Trophoblast cell (in vitro differentiated cells and primary cell): ENCODE results near the gene PLPP7.
"Not testable (repeated sequence)": the region's sequence is repeated elsewhere in the genome, so short reads cannot be mapped to it uniquely, and the experiment has no call there.

ENCODE experiments used
- DNase-seq, 2 donors: peaks; one replicate each; pipeline ENCODE4 v3.0.0-alpha.2; 2016
- H2AFZ ChIP-seq: 2 replicates; pipeline ENCODE4 v1.6.1; 2013; ENCODE audit warnings: low read length, moderate library complexity, mild to moderate bottlenecking; ENCODE audit not compliant: insufficient read depth, poor library complexity
- H2AK5ac ChIP-seq: 2 replicates; pipeline ENCODE4 v1.6.1; 2013; ENCODE audit warnings: mild to moderate bottlenecking, low read length
- H2BK120ac ChIP-seq: 2 replicates; pipeline ENCODE4 v1.6.1; 2013; ENCODE audit warnings: low read length, mild to moderate bottlenecking, moderate library complexity; ENCODE audit not compliant: insufficient read depth, poor library complexity
- H2BK12ac ChIP-seq: 2 replicates; pipeline ENCODE4 v1.6.1; 2013; ENCODE audit warnings: mild to moderate bottlenecking, low read length, moderate library complexity
- H2BK5ac ChIP-seq: 2 replicates; pipeline ENCODE4 v1.6.1; 2013; ENCODE audit warnings: low read length, low read depth, moderate library complexity, mild to moderate bottlenecking; ENCODE audit not compliant: poor library complexity
- H3K14ac ChIP-seq: 2 replicates; pipeline ENCODE4 v1.6.1; 2013; ENCODE audit warnings: mild to moderate bottlenecking, low read length
- H3K18ac ChIP-seq: 2 replicates; pipeline ENCODE4 v1.6.1; 2013; ENCODE audit warnings: mild to moderate bottlenecking, low read length
- H3K23ac ChIP-seq: 2 replicates; pipeline ENCODE4 v1.6.1; 2013; ENCODE audit warnings: low read length
- H3K27ac ChIP-seq: 2 replicates; pipeline ENCODE4 v1.5.1; 2013; ENCODE audit warnings: low read depth, mild to moderate bottlenecking, inconsistent platforms, low read length, moderate library complexity
- H3K27me3 ChIP-seq: 2 replicates; pipeline ENCODE4 v1.6.1; 2013; ENCODE audit warnings: inconsistent platforms, mild to moderate bottlenecking, low read length, moderate library complexity; ENCODE audit not compliant: insufficient read depth
- H3K36me3 ChIP-seq, 2 experiments: 1 replicate in 1 of 2; 2 replicates in 1 of 2; pipeline ENCODE4 v1.6.1; 2013; ENCODE audit warnings: low read length in 2 of 2, mild to moderate bottlenecking in 2 of 2, moderate library complexity in 1 of 2; ENCODE audit not compliant: insufficient read depth in 2 of 2, control insufficient read depth in 1 of 2
- H3K4ac ChIP-seq: 2 replicates; pipeline ENCODE4 v1.6.1; 2013; ENCODE audit warnings: low read depth, mild to moderate bottlenecking, low read length, moderate library complexity
- H3K4me1 ChIP-seq, 2 experiments: 1 replicate in 1 of 2; 2 replicates in 1 of 2; pipeline ENCODE4 v1.6.1; 2013; ENCODE audit warnings: low read length in 2 of 2, mild to moderate bottlenecking in 2 of 2, moderate library complexity in 1 of 2; ENCODE audit not compliant: insufficient read depth in 2 of 2, control insufficient read depth in 1 of 2
- H3K4me2 ChIP-seq: 2 replicates; pipeline ENCODE4 v1.6.1; 2013; ENCODE audit warnings: inconsistent platforms, mild to moderate bottlenecking, low read length, moderate library complexity
- H3K4me3 ChIP-seq: 2 replicates; pipeline ENCODE4 v1.5.1; 2013; ENCODE audit warnings: mild to moderate bottlenecking, low read depth, low read length, inconsistent platforms
- H3K79me1 ChIP-seq: one replicate; pipeline ENCODE4 v1.6.1; 2013; ENCODE audit warnings: low read length
- H3K79me2 ChIP-seq: 2 replicates; pipeline ENCODE4 v1.6.1; 2013; ENCODE audit warnings: low read length, mild to moderate bottlenecking; ENCODE audit not compliant: control insufficient read depth, insufficient read depth, poor library complexity
- H3K9ac ChIP-seq: 2 replicates; pipeline ENCODE4 v1.6.1; 2013; ENCODE audit warnings: mild to moderate bottlenecking, low read length
- H3K9me3 ChIP-seq: 2 replicates; pipeline ENCODE4 v1.6.1; 2013; ENCODE audit warnings: low read depth, mild to moderate bottlenecking, control low read depth, inconsistent platforms, low read length; ENCODE audit not compliant: insufficient read depth
- H4K12ac ChIP-seq: 2 replicates; pipeline ENCODE4 v1.6.1; 2013; ENCODE audit warnings: low read depth, mild to moderate bottlenecking, low read length, moderate library complexity
- H4K8ac ChIP-seq: 2 replicates; pipeline ENCODE4 v1.6.1; 2013; ENCODE audit warnings: low read depth, mild to moderate bottlenecking, low read length, moderate library complexity
- H4K91ac ChIP-seq: one replicate; pipeline ENCODE4 v1.6.1; 2013; ENCODE audit warnings: low read depth, mild to moderate bottlenecking, low read length, moderate library complexity
- WGBS: extraction: QIAGEN DNeasy Blood & Tissue Kit; methylation state at CpG from one replicate; pipeline ENCODE4 v1.1.7; 2013; ENCODE audit warnings: missing lambda C conversion rate; ENCODE audit not compliant: insufficient read length, insufficient coverage; ENCODE audit errors: extremely low coverage; 5-methylcytosine and 5-hydroxymethylcytosine counted together

The PLPP7 gene

DNA sequence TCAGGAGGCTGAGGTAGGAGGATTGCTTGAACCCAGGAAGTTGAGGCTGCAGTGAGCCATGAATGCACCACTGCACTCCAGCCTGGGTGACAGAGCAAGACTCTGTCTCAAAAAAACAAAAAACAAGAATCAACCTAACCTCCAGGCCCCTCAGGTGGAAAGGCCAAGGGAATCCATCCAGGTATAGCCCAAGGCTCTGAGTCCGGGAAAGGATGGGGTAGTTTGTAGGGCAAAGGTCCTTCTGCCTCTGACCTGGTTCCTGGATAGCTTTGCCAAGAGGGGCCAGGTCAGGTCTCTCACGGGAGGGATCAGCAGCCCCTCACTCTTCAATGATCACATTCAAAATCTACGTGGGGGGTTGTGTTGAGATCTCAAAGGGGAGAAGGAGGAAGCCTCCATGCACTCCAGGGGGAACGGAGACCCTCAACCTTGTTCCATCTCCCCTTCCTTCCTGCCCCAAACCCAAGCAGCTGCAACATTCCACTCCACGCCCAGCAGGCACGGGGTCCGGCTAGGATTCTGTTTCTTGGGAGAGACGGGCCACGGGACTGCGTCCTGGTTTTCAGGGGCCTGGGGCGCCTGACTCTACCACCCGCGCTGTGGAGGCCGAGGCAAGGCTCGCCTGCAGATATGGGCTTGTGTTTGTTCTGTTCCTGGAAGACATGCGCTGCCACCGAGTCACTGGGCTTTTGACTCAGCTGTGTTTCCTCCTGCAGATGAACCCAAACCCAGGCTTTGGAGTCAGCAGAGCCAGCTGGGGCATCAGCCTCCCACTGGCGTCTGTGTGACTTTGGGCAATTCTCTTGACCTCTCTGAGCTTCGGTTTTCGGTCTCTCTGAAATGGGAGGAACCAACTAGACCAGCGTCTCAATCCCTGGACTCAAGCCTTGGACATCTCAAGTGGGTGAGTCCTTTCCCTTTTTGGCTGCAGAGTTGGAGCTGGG is 35.5 kb downstream of the PLPP7 start:
- no CpG with 5 or more reads among the region's 21 CpGs for WGBS
- Histone ChIP-seq H4K8ac (no peak overlapping the region), H2BK120ac (no peak overlapping the region), H3K4me2 (no peak overlapping the region), H2BK12ac (no peak overlapping the region), H4K91ac (no peak overlapping the region), H3K27me3 (no peaks in the 10 kb centered on the region), H3K36me3 (no peaks in the 10 kb centered on the region), H3K9ac (no peak overlapping the region), H2AK5ac (no peak overlapping the region), H3K18ac (no peak overlapping the region), H3K27ac (no peak overlapping the region), H3K79me2 (no peaks in the 10 kb centered on the region), H4K12ac (no peak overlapping the region), H3K14ac (no peak overlapping the region), H3K4me3 (no peak overlapping the region), H3K4me1 (peaks cover 0 to 6% of the 10 kb centered on the region in 2 experiments), H2AFZ (no peak overlapping the region), H3K4ac (no peak overlapping the region), H3K23ac (no peak overlapping the region), H2BK5ac (no peak overlapping the region), H3K9me3 (no peaks in the 10 kb centered on the region), H3K79me1 (no peaks in the 10 kb centered on the region)
- peak; percentile 92 to 95 for DNase-seq

- H3K4me3 ChIP-seq, result no peak overlapping the region
- H3K79me1 ChIP-seq, result no peaks in the 10 kb centered on the region
- H3K14ac ChIP-seq, result no peak overlapping the region
- H3K9me3 ChIP-seq, result no peaks in the 10 kb centered on the region
- peak; percentile 80 for DNase-seq
- no peak overlapping the region for H3K4me2 ChIP-seq
- no peak overlapping the region for H2AFZ ChIP-seq
- no peak overlapping the region for H2BK120ac ChIP-seq
- peaks cover 2 to 8% of the 10 kb centered on the region in 2 experiments for H3K4me1 ChIP-seq
- no peak overlapping the region for H2BK5ac ChIP-seq
- no peak overlapping the region for H4K8ac ChIP-seq
- H4K12ac ChIP-seq, result no peak overlapping the region
- no peak overlapping the region for H3K4ac ChIP-seq
- no CpG with 5 or more reads among the region's 11 CpGs for WGBS
- H2BK12ac ChIP-seq, result no peak overlapping the region
- no peak overlapping the region for H3K23ac ChIP-seq
- H3K18ac ChIP-seq, result no peak overlapping the region
- H3K27me3 ChIP-seq, result no peaks in the 10 kb centered on the region
- no peaks in the 10 kb centered on the region for H3K79me2 ChIP-seq
- H3K9ac ChIP-seq, result no peak overlapping the region
- no peak overlapping the region for H4K91ac ChIP-seq
- H3K36me3 ChIP-seq, result no peaks in the 10 kb centered on the region
- H2AK5ac ChIP-seq, result no peak overlapping the region
- no peak overlapping the region for H3K27ac ChIP-seq
Observed at GRCh38 chr9:131329241-131329641, 39.7 kb downstream of the PLPP7 start.

DNA sequence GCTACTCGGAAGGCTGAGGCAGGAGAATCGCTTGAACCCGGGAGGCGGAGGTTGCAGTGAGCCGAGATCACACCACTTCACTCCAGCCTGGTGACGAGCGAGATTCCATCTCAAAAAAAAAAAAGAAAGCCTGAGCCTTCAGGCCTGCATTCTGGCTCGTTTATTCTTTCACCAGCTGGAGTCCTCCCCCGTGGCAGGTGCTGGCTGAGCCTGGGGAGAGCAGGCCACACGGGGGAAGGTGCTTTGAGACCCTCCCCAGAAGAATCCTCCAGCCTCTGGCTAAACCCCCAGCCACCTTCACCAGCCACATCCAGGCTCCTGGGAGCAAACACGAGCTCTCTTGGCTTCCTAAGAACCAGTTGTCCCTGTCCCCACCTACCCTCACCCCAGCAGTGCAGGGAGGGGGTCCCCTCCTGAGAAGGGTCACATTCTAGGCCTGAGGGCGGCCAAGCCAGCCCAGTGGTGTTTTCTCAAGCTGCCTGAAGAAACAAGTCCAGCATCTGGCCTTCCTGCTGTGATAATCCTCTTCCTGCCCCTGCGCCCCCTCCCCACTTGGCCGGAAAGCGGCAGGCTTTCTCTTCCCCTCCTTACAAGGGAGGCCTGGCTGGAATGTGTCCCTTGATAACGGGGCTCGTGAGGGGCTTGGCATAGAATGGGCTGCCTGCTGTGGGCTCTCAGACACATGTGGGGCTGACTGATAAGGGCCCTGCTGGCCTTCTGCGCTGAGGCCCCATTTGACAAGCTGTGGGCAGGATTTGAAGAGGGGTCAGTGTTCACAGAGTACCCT is 41.5 kb downstream of the PLPP7 start:
- Histone ChIP-seq H3K4me3 (no peak overlapping the region), H3K14ac (no peak overlapping the region), H2AFZ (no peak overlapping the region), H3K4ac (no peak overlapping the region), H3K4me2 (no peak overlapping the region), H3K9ac (no peak overlapping the region), H3K27me3 (no peaks in the 10 kb centered on the region), H3K23ac (no peak overlapping the region), H2BK12ac (no peak overlapping the region), H2BK5ac (no peak overlapping the region), H3K79me1 (no peaks in the 10 kb centered on the region), H3K36me3 (no peaks in the 10 kb centered on the region), H4K91ac (no peak overlapping the region), H3K9me3 (no peaks in the 10 kb centered on the region), H3K4me1 (peaks cover 2% of the 10 kb centered on the region in 2 experiments), H4K8ac (no peak overlapping the region), H3K27ac (no peak overlapping the region), H2AK5ac (no peak overlapping the region), H2BK120ac (no peak overlapping the region), H3K18ac (no peak overlapping the region), H4K12ac (no peak overlapping the region), H3K79me2 (no peaks in the 10 kb centered on the region)
- DNase-seq, result peak in 1 of 2 donors; percentile 44
- WGBS, result no CpG with 5 or more reads among the region's 18 CpGs

DNA sequence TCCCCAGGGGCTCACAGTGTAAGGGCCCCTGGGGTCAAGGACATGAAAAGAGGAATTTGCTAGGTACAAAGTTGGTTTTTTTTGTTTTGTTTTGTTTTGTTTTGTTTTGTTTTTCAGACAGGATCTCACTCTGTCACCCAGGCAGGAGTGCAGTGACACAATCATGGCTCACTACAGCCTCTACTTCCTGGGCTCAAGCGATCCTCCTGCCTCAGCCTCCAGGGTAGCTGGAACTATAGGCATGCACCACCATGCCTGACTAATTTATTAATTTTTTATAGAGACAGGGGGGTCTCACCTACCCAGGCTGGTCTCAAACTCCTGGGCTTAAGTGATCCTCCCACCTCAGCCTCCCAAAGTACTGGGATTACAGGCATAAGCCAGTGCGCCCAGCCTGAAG is 42.5 kb downstream of the PLPP7 start:
- H4K91ac ChIP-seq, H3K4me2 ChIP-seq, H3K79me1 ChIP-seq, H3K14ac ChIP-seq, H4K12ac ChIP-seq, H2BK5ac ChIP-seq, H3K4ac ChIP-seq, H3K4me3 ChIP-seq, H3K27me3 ChIP-seq, H3K9ac ChIP-seq, H3K79me2 ChIP-seq, H2BK120ac ChIP-seq, H2AFZ ChIP-seq, H3K27ac ChIP-seq, H3K9me3 ChIP-seq, H3K18ac ChIP-seq, H3K36me3 ChIP-seq, H2AK5ac ChIP-seq, H2BK12ac ChIP-seq, H4K8ac ChIP-seq, H3K4me1 ChIP-seq, H3K23ac ChIP-seq: not testable (repeated sequence)
- DNase-seq, result peak in 1 of 2 donors; percentile 37
- WGBS, result no CpG with 5 or more reads among the region's 2 CpGs
